ENCODE data around the gene AIP.
"Not testable (repeated sequence)": the region's sequence is repeated elsewhere in the genome, so short reads cannot be mapped to it uniquely, and the experiment has no call there.

DNA sequence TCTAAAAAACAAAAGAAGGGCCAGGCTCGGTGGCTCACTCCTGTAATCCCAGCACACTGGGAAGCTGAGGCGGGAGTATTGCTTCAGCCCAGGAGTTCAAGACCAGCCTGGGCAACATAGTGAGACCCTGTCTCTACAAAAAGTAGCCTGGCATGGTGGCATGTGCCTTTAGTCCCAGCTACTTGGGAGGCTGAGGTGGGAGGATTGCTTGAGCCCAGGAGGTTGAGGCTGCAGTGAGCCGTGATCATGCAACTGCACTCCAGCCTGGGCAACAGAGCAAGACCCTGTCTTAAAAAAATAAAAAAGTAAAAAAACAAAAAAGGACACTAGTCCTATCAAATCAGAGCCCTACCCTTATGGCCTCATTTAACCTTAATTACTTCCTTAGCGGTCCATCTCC is 28.7 kb downstream of the AIP start:
- TF ChIP-seq, protein P1, sequence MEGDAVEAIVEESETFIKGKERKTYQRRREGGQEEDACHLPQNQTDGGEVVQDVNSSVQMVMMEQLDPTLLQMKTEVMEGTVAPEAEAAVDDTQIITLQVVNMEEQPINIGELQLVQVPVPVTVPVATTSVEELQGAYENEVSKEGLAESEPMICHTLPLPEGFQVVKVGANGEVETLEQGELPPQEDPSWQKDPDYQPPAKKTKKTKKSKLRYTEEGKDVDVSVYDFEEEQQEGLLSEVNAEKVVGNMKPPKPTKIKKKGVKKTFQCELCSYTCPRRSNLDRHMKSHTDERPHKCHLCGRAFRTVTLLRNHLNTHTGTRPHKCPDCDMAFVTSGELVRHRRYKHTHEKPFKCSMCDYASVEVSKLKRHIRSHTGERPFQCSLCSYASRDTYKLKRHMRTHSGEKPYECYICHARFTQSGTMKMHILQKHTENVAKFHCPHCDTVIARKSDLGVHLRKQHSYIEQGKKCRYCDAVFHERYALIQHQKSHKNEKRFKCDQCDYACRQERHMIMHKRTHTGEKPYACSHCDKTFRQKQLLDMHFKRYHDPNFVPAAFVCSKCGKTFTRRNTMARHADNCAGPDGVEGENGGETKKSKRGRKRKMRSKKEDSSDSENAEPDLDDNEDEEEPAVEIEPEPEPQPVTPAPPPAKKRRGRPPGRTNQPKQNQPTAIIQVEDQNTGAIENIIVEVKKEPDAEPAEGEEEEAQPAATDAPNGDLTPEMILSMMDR (IDR thresholded peaks at IDR 0.05 in 4 of 5, conservative IDR thresholded peaks at IDR 0.05 in 1 of 5) = not testable (repeated sequence)
- TF ChIP-seq POLR2A (IDR thresholded peaks at IDR 0.05) = not testable (repeated sequence)
